ENCODE results near the gene SH3YL1.

GRCh38 chr2:213932-214693 lies 49.7 kb downstream of the SH3YL1 start:
- TF ChIP-seq CTCF (conservative IDR thresholded peaks at IDR 0.05) (no peak), EZH2 (IDR thresholded peaks at IDR 0.05; ENCODE audit: low read depth) (no peak)
